Uterus (tissue), 4 donors: Measurements from ENCODE around the gene MYCL. TPM values are rescaled to one million over a fixed set of nuclear protein-coding genes. Genes with fewer than 3 reads are reported as not detected.

Experiments
- DNase-seq, 2 donors: peaks; one replicate each; pipeline ENCODE4 v3.0.0-alpha.2; 2019 to 2020
- H3K27ac ChIP-seq, 2 donors: fragments of 200-600 bp; sonication (generic); 1 replicate in 1 of 2; 2 replicates in 1 of 2; pipeline ENCODE4 v1.5.1; 2016 to 2018
- H3K27me3 ChIP-seq, 2 donors: fragments of 200-600 bp; sonication (generic); one replicate each; pipeline ENCODE4 v1.5.1; 2018 to 2019; ENCODE audit warnings: control low read depth in 1 of 2
- H3K36me3 ChIP-seq, 2 donors: fragments of 200-600 bp; sonication (generic); one replicate each; pipeline ENCODE4 v1.5.1; 2019; ENCODE audit warnings: control low read depth in 1 of 2
- H3K4me1 ChIP-seq, 2 donors: fragments of 200-600 bp; sonication (generic); one replicate each; pipeline ENCODE4 v1.5.1; 2018 to 2019; ENCODE audit warnings: control low read depth in 1 of 2
- H3K4me3 ChIP-seq, 2 donors: fragments of 200-600 bp; sonication (generic); 1 replicate in 1 of 2; 2 replicates in 1 of 2; pipeline ENCODE4 v1.5.1; 2018 to 2019; ENCODE audit warnings: mild to moderate bottlenecking in 1 of 2
- H3K9me3 ChIP-seq, 2 donors: fragments of 200-600 bp; sonication (generic); one replicate each; pipeline ENCODE4 v1.5.1; 2019; ENCODE audit warnings: control low read depth in 1 of 2
- POLR2A ChIP-seq, 2 donors: fragments of 450-650 bp; IDR thresholded peaks; one replicate each; pipeline ENCODE4 v1.6.1; 2016; ENCODE audit warnings: antibody characterized with exemption in 2 of 2, mild to moderate bottlenecking in 1 of 2, moderate library complexity in 1 of 2
- intact Hi-C: fragments of 100-400 bp; cut with DNase I; formaldehyde crosslinking; loops from one replicate; pipeline ENCODE4 v1.15.1; 2023; ENCODE audit warnings: low total_unique reads
- total RNA-seq, 4 donors: library from RNA; depleted of rRNA in 3 of 4; stranded (reverse); fragments of >200 nt in 3 of 4; gene quantifications; one replicate each; pipeline versions ENCODE4 v1.1.0 to v1.2.4, GENCODE V29; 2014 to 2023
- TF ChIP-seq, protein P1 (sequence below), 4 experiments: fragments of 200-600 bp in 2 of 4; fragments of 450-650 bp in 2 of 4; sonication (generic) in 2 of 4; IDR thresholded peaks; one replicate each; pipeline ENCODE4 v1.5.1; 2016 to 2019; ENCODE audit warnings: antibody characterized with exemption in 4 of 4, mild to moderate bottlenecking in 2 of 4, moderate library complexity in 1 of 4
- donor health status: DM: yes; HTN: yes; CAD: no.

The MYCL gene
- total RNA-seq, 4 donors from 2014 or later: 0.40 to 3.6 TPM; not detected in 2

DNA sequence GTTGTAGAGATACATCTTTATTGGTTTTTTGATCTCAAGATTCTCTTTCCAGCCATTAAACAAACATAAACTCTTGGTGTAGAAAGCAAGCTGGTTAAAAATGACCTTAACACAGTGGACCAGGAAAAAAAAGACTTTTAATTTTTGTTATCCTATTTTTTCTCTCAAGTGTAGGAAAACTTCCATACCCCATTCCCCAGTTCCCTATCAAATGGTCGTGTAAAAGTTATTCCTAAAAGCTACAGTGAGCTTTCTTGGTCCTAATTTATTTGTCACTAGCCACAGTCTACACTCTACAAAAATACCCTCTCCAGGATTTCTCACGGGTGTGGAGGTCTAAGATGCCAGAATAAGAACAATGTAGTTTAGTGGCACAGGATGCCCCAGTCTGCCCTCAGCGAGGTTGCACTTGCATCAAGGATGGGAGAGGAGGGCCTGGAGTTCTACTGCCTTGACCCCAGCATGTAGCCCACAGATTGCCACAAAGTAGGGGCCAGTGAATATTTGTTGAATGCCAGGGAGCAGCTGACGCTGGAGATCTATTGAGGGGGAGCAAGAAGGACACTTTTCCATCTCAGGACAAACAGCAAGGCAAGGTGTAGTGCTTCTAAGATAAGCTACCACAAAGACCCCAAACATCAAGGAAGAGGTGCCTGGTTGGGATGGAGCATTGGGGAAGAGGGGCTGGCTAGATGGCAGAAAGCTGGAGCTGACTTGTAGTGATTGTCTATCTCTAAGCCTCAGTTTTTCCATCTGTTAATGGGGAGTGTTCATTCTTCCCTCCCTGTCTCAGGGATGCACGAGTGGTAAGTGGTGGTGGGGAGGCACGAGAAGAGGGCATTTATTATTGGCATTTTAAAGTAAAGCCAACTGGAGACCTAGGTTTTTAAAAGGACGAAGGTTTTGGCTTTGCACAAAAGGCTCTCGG lies 1.8 kb downstream of the MYCL start:
- Histone ChIP-seq H3K36me3 (no peaks in the 10 kb centered on the region), H3K27me3 (peaks cover 4 to 9% of the 10 kb centered on the region in 2 donors), H3K9me3 (no peaks in the 10 kb centered on the region), H3K4me1 (peaks cover 0 to 8% of the 10 kb centered on the region in 2 donors), H3K4me3 (no peak overlapping the region), H3K27ac (no peak overlapping the region)
- DNase-seq: no peak
- intact Hi-C loops: loop anchor here (5.0 kb wide), 1 partner anchor 83 kb away; no protein-coding TSS in a partner anchor
- TF ChIP-seq, protein P1, sequence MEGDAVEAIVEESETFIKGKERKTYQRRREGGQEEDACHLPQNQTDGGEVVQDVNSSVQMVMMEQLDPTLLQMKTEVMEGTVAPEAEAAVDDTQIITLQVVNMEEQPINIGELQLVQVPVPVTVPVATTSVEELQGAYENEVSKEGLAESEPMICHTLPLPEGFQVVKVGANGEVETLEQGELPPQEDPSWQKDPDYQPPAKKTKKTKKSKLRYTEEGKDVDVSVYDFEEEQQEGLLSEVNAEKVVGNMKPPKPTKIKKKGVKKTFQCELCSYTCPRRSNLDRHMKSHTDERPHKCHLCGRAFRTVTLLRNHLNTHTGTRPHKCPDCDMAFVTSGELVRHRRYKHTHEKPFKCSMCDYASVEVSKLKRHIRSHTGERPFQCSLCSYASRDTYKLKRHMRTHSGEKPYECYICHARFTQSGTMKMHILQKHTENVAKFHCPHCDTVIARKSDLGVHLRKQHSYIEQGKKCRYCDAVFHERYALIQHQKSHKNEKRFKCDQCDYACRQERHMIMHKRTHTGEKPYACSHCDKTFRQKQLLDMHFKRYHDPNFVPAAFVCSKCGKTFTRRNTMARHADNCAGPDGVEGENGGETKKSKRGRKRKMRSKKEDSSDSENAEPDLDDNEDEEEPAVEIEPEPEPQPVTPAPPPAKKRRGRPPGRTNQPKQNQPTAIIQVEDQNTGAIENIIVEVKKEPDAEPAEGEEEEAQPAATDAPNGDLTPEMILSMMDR (IDR thresholded peaks at IDR 0.05): no peak
- TF ChIP-seq POLR2A (IDR thresholded peaks at IDR 0.05): no peak

DNA sequence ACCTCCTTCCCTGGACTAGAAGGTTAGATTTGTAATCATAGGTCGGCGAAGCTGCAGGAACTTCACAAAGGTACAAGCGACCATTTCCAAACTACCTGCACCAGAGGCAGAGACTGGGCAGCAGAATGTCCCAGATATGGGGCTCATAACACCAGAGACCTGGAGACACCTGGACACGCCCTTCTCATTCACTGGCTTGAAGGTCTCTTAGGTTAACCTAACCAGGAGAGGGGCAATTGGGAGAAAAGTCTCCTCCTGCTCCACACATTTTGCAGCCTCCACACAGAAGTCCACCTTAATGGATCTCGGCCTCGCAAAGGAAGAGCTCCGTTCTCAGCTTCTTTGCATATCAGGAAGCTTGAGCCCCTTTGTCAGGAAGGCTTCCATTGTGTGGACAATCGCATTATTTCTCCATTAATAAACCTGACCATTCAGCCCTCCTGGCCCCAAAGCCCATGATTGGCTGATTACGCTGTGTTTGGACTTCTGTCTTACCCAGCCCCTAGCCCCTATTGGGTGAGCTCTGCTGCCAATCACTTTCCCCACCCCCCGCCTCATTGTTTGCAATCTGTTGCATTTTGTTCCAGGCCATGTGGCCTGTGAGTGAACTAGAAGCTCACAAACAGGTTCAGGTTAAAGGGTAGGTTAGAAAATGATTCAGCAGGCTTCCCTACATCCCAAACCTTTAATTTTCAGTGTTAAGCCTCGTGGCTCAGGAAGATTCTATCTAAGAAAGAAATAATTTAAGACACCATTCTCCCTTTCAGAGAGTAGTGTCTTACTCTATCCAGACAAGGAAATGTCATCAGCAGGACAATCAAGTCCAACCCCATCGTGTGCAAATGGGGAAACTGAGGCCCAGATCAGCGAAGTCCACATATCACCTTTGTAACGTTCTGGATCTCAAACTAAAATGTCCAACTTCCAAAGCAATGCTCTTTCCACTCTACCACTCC lies 2.8 kb downstream of the MYCL start:
- no peak for DNase-seq
- Histone ChIP-seq H3K27me3 (peaks cover 0 to 9% of the 10 kb centered on the region in 2 donors), H3K4me1 (peaks cover 0 to 8% of the 10 kb centered on the region in 2 donors), H3K9me3 (no peaks in the 10 kb centered on the region), H3K36me3 (no peaks in the 10 kb centered on the region), H3K4me3 (no peak overlapping the region), H3K27ac (no peak overlapping the region)
- TF ChIP-seq POLR2A (IDR thresholded peaks at IDR 0.05): no peak
- TF ChIP-seq, protein P1 (IDR thresholded peaks at IDR 0.05): no peak
- intact Hi-C loops: no loop called here

DNA sequence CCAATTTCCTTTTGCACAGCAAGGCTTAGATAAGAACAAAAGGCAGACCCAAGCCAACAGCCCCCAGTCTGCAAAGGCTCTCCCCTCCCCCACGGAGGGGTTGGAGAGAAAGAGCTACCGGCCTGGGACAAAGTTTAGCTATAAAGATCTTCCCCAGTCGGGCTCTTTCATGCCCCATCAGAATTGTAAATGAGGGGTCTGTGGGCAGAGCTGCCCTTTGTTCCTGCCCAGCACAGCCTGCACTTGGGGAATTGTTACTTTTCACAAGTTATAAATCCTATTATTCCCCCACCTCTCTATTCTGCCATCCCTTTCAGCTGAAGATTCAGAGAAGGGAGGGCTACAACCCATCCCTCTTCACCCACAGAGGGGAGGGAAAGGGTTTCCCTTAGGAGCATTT lies 3.5 kb downstream of the MYCL start:
- H3K27me3 ChIP-seq: peaks cover 0 to 9% of the 10 kb centered on the region in 2 donors
- intact Hi-C loops: no loop called here
- H3K36me3 ChIP-seq: no peaks in the 10 kb centered on the region
- no peak for DNase-seq
- no peak overlapping the region for H3K4me3 ChIP-seq
- H3K27ac ChIP-seq: no peak overlapping the region
- no peak for TF ChIP-seq POLR2A (IDR thresholded peaks at IDR 0.05)
- TF ChIP-seq, protein P1 (IDR thresholded peaks at IDR 0.05): no peak
- peaks cover 0 to 8% of the 10 kb centered on the region in 2 donors for H3K4me1 ChIP-seq
- no peaks in the 10 kb centered on the region for H3K9me3 ChIP-seq

DNA sequence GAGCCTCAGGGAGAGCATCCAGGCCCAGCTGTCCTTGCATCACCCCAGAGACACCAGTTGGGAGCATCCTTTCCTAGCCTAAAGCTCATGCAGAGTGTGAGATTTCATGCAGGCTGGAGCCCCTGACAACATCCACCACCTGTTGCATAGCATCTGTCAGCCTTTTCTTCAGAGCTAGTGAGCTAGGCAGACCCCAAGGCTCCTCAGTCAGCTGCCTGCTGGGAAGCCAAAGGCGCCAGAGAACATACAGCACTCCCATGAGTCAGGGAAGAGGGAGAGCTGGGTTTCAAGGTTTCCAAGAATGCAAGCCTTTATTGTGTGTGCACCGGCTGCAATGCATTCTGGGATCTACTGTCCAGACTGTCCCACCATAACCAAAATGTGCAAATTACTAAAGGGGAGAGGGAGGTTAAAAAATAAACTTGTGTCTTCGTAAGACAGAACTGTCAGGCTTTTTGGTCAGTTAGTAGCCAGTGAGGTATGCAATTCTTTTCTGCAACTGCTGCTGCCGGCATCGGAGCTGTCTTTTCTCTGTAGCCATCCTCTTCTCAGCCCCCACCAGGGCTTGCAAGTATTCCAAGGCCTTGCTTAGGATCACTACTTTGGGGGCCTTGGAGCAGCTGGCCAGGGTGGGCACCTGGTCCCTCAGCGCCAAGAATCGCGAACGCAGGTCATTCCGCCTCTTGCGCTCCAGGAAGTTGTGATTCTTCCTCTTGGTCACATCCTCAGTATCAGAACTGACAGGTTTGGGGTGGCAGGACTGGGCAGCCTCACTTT lies 4.6 kb downstream of the MYCL start:
- intact Hi-C loops: no loop called here
- Histone ChIP-seq H3K36me3 (no peaks in the 10 kb centered on the region), H3K4me1 (peaks cover 0 to 8% of the 10 kb centered on the region in 2 donors), H3K27ac (no peak overlapping the region), H3K4me3 (no peak overlapping the region), H3K9me3 (no peaks in the 10 kb centered on the region), H3K27me3 (peaks cover 0 to 9% of the 10 kb centered on the region in 2 donors)
- TF ChIP-seq, protein P1 (IDR thresholded peaks at IDR 0.05): no peak
- no peak for TF ChIP-seq POLR2A (IDR thresholded peaks at IDR 0.05)
- no peak for DNase-seq
